Suprapubic skin (tissue), 3 donors: ENCODE results near the gene TMEM86B.

Experiments
- EP300 ChIP-seq: sonication (generic); formaldehyde crosslinking; IDR thresholded peaks from one replicate; pipeline ENCODE4 v1.6.1; 2017; ENCODE audit warnings: antibody characterized with exemption
- TF ChIP-seq, protein P1 (sequence below), 2 donors: fragments of 200-600 bp in 1 of 2; fragments of 450-650 bp in 1 of 2; sonication (generic) in 1 of 2; IDR thresholded peaks; one replicate each; pipeline ENCODE4 v1.5.1; 2016 to 2019; ENCODE audit warnings: antibody characterized with exemption in 2 of 2, mild to moderate bottlenecking in 1 of 2, moderate library complexity in 1 of 2

- TF ChIP-seq, protein P1, sequence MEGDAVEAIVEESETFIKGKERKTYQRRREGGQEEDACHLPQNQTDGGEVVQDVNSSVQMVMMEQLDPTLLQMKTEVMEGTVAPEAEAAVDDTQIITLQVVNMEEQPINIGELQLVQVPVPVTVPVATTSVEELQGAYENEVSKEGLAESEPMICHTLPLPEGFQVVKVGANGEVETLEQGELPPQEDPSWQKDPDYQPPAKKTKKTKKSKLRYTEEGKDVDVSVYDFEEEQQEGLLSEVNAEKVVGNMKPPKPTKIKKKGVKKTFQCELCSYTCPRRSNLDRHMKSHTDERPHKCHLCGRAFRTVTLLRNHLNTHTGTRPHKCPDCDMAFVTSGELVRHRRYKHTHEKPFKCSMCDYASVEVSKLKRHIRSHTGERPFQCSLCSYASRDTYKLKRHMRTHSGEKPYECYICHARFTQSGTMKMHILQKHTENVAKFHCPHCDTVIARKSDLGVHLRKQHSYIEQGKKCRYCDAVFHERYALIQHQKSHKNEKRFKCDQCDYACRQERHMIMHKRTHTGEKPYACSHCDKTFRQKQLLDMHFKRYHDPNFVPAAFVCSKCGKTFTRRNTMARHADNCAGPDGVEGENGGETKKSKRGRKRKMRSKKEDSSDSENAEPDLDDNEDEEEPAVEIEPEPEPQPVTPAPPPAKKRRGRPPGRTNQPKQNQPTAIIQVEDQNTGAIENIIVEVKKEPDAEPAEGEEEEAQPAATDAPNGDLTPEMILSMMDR (IDR thresholded peaks at IDR 0.05) = no peak
- no peak for TF ChIP-seq EP300
Observed at GRCh38 chr19:55272142-55272541, 43.6 kb upstream of the TMEM86B start.
